CD4-positive, alpha-beta memory T cell (primary cell): ENCODE measurements around the gene RHOBTB3. TPM values are rescaled to one million over a fixed set of nuclear protein-coding genes. Genes with fewer than 3 reads are reported as not detected.
"Not testable (repeated sequence)": the region's sequence is repeated elsewhere in the genome, so short reads cannot be mapped to it uniquely, and the experiment has no call there.

Experiments
- CTCF ChIA-PET: fragments of 350-600 bp; sonication (Branson Sonifier 250); formaldehyde crosslinking; loops from one replicate; lab custom pipeline; 2021; ENCODE audit warnings: inconsistent platforms; ENCODE audit not compliant: partially characterized antibody; lab: Charles Lee
- POLR2A ChIA-PET: fragments of 350-600 bp; sonication (Branson Sonifier 250); formaldehyde crosslinking; loops from one replicate; lab custom pipeline; 2021; ENCODE audit not compliant: partially characterized antibody; lab: Charles Lee
- DNase-seq, 5 donors: peaks; one replicate each; pipeline versions ENCODE4 v3.0.0 to v3.0.0-alpha.2; 2020 to 2022; ENCODE audit warnings: mixed read lengths in 1 of 5
- H3K27ac ChIP-seq: one replicate; pipeline ENCODE4 v1.7.0; 2013; ENCODE audit warnings: low read depth, low read length
- H3K27me3 ChIP-seq: 2 replicates; pipeline ENCODE4 v1.7.0; 2013; ENCODE audit warnings: mild to moderate bottlenecking, low read length, moderate library complexity; ENCODE audit not compliant: insufficient read depth
- H3K36me3 ChIP-seq: 2 replicates; pipeline ENCODE4 v1.7.0; 2013; ENCODE audit warnings: mild to moderate bottlenecking, low read length, moderate library complexity; ENCODE audit not compliant: insufficient read depth
- H3K4me1 ChIP-seq: 2 replicates; pipeline ENCODE4 v1.7.0; 2013; ENCODE audit warnings: mild to moderate bottlenecking, low read length, moderate library complexity; ENCODE audit not compliant: insufficient read depth
- H3K4me3 ChIP-seq, 2 donors: one replicate each; pipeline ENCODE4 v1.7.0; 2013; ENCODE audit warnings: low read length in 2 of 2, mild to moderate bottlenecking in 1 of 2
- H3K9me3 ChIP-seq, 2 donors: one replicate each; pipeline ENCODE4 v1.7.0; 2013; ENCODE audit warnings: low read length in 2 of 2, control low read depth in 1 of 2; ENCODE audit not compliant: control insufficient read depth in 1 of 2
- H3K27ac Mint-ChIP-seq, 7 donors: one replicate each; pipeline ENCODE4 v1.8.0; 2020 to 2021; ENCODE audit warnings: mixed read lengths in 7 of 7, mild to moderate bottlenecking in 6 of 7, inconsistent platforms in 3 of 7, moderate library complexity in 3 of 7
- H3K27me3 Mint-ChIP-seq, 2 donors: one replicate each; pipeline ENCODE4 v1.8.0; 2020 to 2021; ENCODE audit warnings: mixed read lengths in 2 of 2
- H3K36me3 Mint-ChIP-seq, 2 donors: one replicate each; pipeline ENCODE4 v1.8.0; 2020 to 2021; ENCODE audit warnings: mixed read lengths in 2 of 2, inconsistent platforms in 1 of 2, mild to moderate bottlenecking in 1 of 2
- H3K4me1 Mint-ChIP-seq, 4 donors: one replicate each; pipeline ENCODE4 v1.8.0; 2020 to 2021; ENCODE audit warnings: mixed read lengths in 4 of 4, mild to moderate bottlenecking in 1 of 4
- H3K4me3 Mint-ChIP-seq, 8 donors: one replicate each; pipeline ENCODE4 v1.8.0; 2020 to 2021; ENCODE audit warnings: mixed read lengths in 8 of 8, mild to moderate bottlenecking in 7 of 8, moderate library complexity in 6 of 8, inconsistent platforms in 3 of 8
- H3K9me3 Mint-ChIP-seq, 8 donors: one replicate each; pipeline ENCODE4 v1.8.0; 2020 to 2021; ENCODE audit warnings: mixed read lengths in 8 of 8, mild to moderate bottlenecking in 5 of 8, inconsistent platforms in 3 of 8, moderate library complexity in 1 of 8
- intact Hi-C: fragments of 100-400 bp; cut with micrococcal nuclease; formaldehyde crosslinking; loops from one replicate; pipeline ENCODE4 v1.15.1; 2023
- polyA plus RNA-seq, 2 donors: library from polyadenylated mRNA; unstranded; fragments of 300-500 nt; fragmentation: Illumina TruSeq; gene quantifications; one replicate each; pipeline ENCODE4 v1.2.3, GENCODE V29; 2021
- total RNA-seq, 2 experiments: library from RNA; stranded (reverse); gene quantifications; one replicate each; pipeline ENCODE4 v1.2.3, GENCODE V29; 2021

Gene RHOBTB3
- total and polyA plus RNA-seq, 4 experiments from 2014 or later, result 0.32 to 1.8 (median 1.1) TPM

GRCh38 chr5:95808013-95808685, 77.0 kb downstream of the RHOBTB3 start:
- Mint-ChIP-seq H3K4me1 (peaks cover 42 to 59% (median 51%) of the 10 kb centered on the region in 4 donors), H3K36me3 (peaks cover 15 to 20% of the 10 kb centered on the region in 2 donors), H3K27ac (peak overlapping the region; percentile 66 to 95 (median 91)), H3K9me3 (no peaks in the 10 kb centered on the region), H3K4me3 (peak overlapping the region; percentile 57 to 87 (median 72)), H3K27me3 (no peaks in the 10 kb centered on the region)
- Histone ChIP-seq H3K4me3 (no peak overlapping the region), H3K27ac (peak overlapping the region; percentile 67), H3K4me1 (peaks cover 55% of the 10 kb centered on the region), H3K27me3 (no peaks in the 10 kb centered on the region), H3K36me3 (no peaks in the 10 kb centered on the region), H3K9me3 (no peaks in the 10 kb centered on the region)
- DNase-seq, result peak in 1 of 5 donors; percentile 46
- POLR2A ChIA-PET, result interaction anchor here (0.6 to 6.5 kb wide), 14 partner anchors 10 to 855 kb away, joined by 3 to 140 read pairs (median 6); partner anchors contain the start of genes GLRX and RFESD
- CTCF ChIA-PET, result interaction anchor here (0.7 to 10.7 kb wide), 15 partner anchors 9 to 190 kb away, joined by 3 to 116 read pairs (median 5); partner anchors contain the start of gene GLRX
- intact Hi-C loops, result loop anchor here (1.0 kb wide), 3 partner anchors 14 to 27 kb away; partner anchors contain the start of gene GLRX

- intact Hi-C loops, result loop anchor here (1.0 kb wide), 4 partner anchors 9 to 28 kb away; partner anchors contain the start of gene GLRX
- peak overlapping the region; percentile 66 to 95 (median 91) for H3K27ac Mint-ChIP-seq
- no peaks in the 10 kb centered on the region for H3K27me3 Mint-ChIP-seq
- Histone ChIP-seq H3K9me3 (no peaks in the 10 kb centered on the region), H3K27ac (peak overlapping the region; percentile 67), H3K36me3 (peaks cover 6% of the 10 kb centered on the region), H3K4me1 (peaks cover 59% of the 10 kb centered on the region), H3K4me3 (no peak overlapping the region), H3K27me3 (no peaks in the 10 kb centered on the region)
- ChIA-PET POLR2A (interaction anchor here (1.0 to 6.5 kb wide), 12 partner anchors 9 to 854 kb away, joined by 3 to 140 read pairs (median 8); partner anchors contain the start of genes GLRX and RFESD), CTCF (interaction anchor here (0.7 to 10.7 kb wide), 14 partner anchors 8 to 254 kb away, joined by 3 to 116 read pairs (median 5); partner anchors contain the start of genes ARSK, GLRX and SKIC3)
- H3K4me1 Mint-ChIP-seq, result peaks cover 46 to 66% (median 56%) of the 10 kb centered on the region in 4 donors
- H3K36me3 Mint-ChIP-seq, result peaks cover 20 to 25% of the 10 kb centered on the region in 2 donors
- peak overlapping the region; percentile 57 to 87 (median 72) for H3K4me3 Mint-ChIP-seq
- H3K9me3 Mint-ChIP-seq, result no peaks in the 10 kb centered on the region
- DNase-seq, result peak; percentile 77 to 94 (median 88)
Measured at GRCh38 chr5:95808686-95809413, 77.7 kb downstream of the RHOBTB3 start.

DNA sequence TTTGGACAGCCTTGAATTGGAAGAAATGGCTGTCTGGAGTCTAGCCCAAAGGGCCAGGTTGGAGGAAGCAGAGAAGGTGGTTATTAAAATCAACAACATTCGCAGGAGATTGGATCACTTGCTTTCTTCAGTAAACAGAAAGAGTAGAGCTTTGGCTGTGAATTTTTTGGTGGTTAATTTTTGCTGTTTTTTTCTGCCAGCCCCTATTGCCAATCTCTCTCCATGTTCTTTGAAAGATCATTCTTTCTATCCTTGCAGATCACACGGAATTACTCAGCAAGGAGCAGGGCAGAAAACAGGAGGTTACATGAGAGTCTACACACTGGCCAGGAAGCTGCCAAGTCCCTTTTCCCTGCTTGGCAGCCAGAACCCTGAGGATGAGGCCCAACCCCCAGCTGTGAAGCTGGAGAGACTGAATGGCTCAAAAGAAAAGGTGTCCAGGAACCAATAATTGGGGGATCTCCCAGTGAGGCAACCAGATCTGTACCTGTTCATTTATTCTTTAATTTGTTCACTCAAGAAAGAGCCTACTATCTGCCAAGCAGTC, 78.4 kb downstream of the RHOBTB3 start:
- H3K27me3 ChIP-seq, result no peaks in the 10 kb centered on the region
- Mint-ChIP-seq H3K27me3 (no peaks in the 10 kb centered on the region), H3K9me3 (no peaks in the 10 kb centered on the region), H3K36me3 (peaks cover 27% of the 10 kb centered on the region in 2 donors), H3K27ac (peak overlapping the region; percentile 66 to 95 (median 91)), H3K4me1 (peaks cover 51 to 72% (median 59%) of the 10 kb centered on the region in 4 donors), H3K4me3 (peak overlapping the region in 6 of 8 donors; percentile 57 to 87 (median 76))
- H3K4me3 ChIP-seq, result no peak overlapping the region
- peak overlapping the region; percentile 67 for H3K27ac ChIP-seq
- peaks cover 63% of the 10 kb centered on the region for H3K4me1 ChIP-seq
- intact Hi-C loops, result loop anchor here (1.0 kb wide), 1 partner anchor 9 kb away; no protein-coding TSS in a partner anchor
- peaks cover 10% of the 10 kb centered on the region for H3K36me3 ChIP-seq
- ChIA-PET POLR2A (interaction anchor here (1.0 to 6.5 kb wide), 12 partner anchors 9 to 853 kb away, joined by 3 to 140 read pairs (median 8); partner anchors contain the start of genes GLRX and RFESD), CTCF (interaction anchor here (0.9 to 10.7 kb wide), 9 partner anchors 12 to 255 kb away, joined by 3 to 116 read pairs (median 12); partner anchors contain the start of genes ARSK, GLRX, RFESD and SKIC3)
- no peak for DNase-seq
- no peaks in the 10 kb centered on the region for H3K9me3 ChIP-seq

DNA sequence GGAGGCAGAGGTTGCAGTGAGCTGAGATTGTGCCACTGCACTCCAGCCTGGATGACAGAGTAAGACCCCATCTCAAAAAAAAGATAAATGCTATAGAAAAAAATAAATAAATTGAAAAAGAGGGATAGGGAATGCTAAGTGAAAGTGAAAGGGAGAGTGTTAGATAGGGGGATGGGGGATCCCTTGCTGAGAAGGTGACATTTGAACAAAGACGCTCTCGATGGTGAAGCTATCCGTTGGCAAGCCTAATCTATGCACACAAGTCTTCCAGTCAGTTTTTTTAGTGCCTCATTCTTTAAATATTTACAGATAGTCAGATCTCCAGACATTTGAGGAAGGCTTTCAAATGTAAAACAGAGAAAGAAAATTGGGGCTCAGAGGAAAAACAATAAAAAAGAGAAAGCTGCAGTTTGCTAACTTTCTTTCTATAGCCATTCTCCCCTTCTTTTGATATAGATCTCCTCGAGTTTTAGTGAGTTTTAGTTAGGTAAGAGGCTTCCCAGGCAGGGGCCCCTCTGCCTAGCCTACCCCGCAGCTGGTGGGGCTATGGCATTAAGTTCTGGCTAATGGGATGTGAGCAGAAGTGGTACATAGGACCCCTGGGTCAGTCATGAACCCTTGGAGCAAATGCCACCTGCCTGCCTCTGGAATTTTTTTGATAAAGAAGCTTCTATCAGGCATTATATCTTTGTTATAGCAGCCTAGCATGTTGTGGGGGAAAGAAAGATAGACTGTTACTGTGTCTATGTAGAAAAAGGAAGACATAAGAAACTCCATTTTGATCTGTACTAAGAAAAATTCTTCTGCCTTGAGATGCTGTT, 79.4 kb downstream of the RHOBTB3 start:
- Mint-ChIP-seq H3K27me3 (no peaks in the 10 kb centered on the region), H3K9me3 (no peaks in the 10 kb centered on the region), H3K4me3 (peak overlapping the region; percentile 42 to 87 (median 74)), H3K27ac (peak overlapping the region; percentile 66 to 95 (median 92)), H3K36me3 (peaks cover 30 to 37% of the 10 kb centered on the region in 2 donors), H3K4me1 (peaks cover 60 to 83% (median 68%) of the 10 kb centered on the region in 4 donors)
- Histone ChIP-seq H3K4me3 (no peak overlapping the region), H3K9me3 (no peaks in the 10 kb centered on the region), H3K4me1 (peaks cover 74% of the 10 kb centered on the region), H3K36me3 (peaks cover 18% of the 10 kb centered on the region), H3K27me3 (no peaks in the 10 kb centered on the region), H3K27ac (peak overlapping the region; percentile 44)
- intact Hi-C loops, result no loop called here
- DNase-seq, result no peak
- ChIA-PET POLR2A (interaction anchor here (1.0 to 6.5 kb wide), 5 partner anchors 8 to 39 kb away, joined by 3 to 140 read pairs (median 41); partner anchors contain the start of gene GLRX), CTCF (interaction anchor here (0.9 to 10.7 kb wide), 10 partner anchors 11 to 256 kb away, joined by 3 to 116 read pairs (median 4); partner anchors contain the start of genes ARSK, GLRX, RFESD and SKIC3)

DNA sequence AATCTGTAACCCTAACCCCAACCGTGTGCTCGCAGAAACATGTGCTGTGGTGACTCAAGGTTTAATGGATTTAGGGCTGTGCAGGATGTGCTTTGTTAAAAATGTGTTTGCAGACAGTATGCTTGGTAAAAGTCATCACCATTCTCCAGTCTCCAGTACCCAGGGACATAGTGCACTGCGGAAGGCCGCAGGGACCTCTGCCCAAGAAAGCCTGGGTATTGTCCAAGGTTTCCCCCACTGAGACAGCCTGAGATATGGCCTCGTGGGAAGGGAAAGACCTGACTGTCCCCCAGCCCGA, 79.9 kb downstream of the RHOBTB3 start:
- Histone ChIP-seq H3K36me3 (peaks cover 18% of the 10 kb centered on the region), H3K4me1 (peaks cover 79% of the 10 kb centered on the region), H3K27ac (peak overlapping the region; percentile 44)
- intact Hi-C loops, DNase-seq, H3K4me3 ChIP-seq, H3K27me3 Mint-ChIP-seq, H3K9me3 ChIP-seq, H3K9me3 Mint-ChIP-seq, H3K27me3 ChIP-seq: not testable (repeated sequence)
- H3K36me3 Mint-ChIP-seq, result peaks cover 35 to 43% of the 10 kb centered on the region in 2 donors
- H3K4me1 Mint-ChIP-seq, result peaks cover 65 to 88% (median 74%) of the 10 kb centered on the region in 4 donors
- POLR2A ChIA-PET, result interaction anchor here (4.2 to 6.5 kb wide), 3 partner anchors 7 to 25 kb away, joined by 41 to 140 read pairs (median 92); partner anchors contain the start of gene GLRX
- peak overlapping the region in 4 of 8 donors; percentile 8 to 87 (median 43) for H3K4me3 Mint-ChIP-seq
- CTCF ChIA-PET, result interaction anchor here (5.4 to 10.7 kb wide), 3 partner anchors 11 to 27 kb away, joined by 40 to 116 read pairs (median 70); partner anchors contain the start of gene GLRX
- H3K27ac Mint-ChIP-seq, result peak overlapping the region; percentile 66 to 94 (median 92)
